Measurements from ENCODE around the gene STT3B. TPM values are rescaled to one million over a fixed set of nuclear protein-coding genes. Genes with fewer than 3 reads are reported as not detected.

Gene STT3B
- total RNA-seq, 1 donor from 2014 or later = 180 TPM

DNA sequence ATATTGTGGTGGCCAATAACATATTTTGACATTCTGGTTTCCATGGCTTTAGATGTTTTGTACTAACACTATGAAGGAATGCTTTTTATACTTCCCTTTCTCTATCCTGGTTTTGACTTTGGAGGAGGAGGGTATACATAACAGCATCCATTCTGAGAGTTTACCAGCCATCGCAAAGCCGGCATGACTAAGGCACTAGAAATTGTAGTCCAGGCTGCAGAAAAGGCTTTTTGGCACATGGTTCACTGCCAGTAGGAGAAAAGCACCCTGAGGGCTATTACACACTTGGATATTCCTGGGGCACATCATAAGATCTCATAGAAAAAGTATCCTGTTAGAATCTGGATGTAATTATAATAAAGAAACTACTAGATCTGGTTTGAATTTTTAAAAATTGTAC is 101.8 kb downstream of the STT3B start:
- Mint-ChIP-seq H3K9me3 (no peaks in the 10 kb centered on the region), H3K27ac (no peak overlapping the region), H3K36me3 (peaks cover 32% of the 10 kb centered on the region), H3K27me3 (no peaks in the 10 kb centered on the region), H3K4me1 (ENCODE audit: unreplicated experiment) (peaks cover 4% of the 10 kb centered on the region), H3K4me3 (no peak overlapping the region)
- TF ChIP-seq, protein P1, sequence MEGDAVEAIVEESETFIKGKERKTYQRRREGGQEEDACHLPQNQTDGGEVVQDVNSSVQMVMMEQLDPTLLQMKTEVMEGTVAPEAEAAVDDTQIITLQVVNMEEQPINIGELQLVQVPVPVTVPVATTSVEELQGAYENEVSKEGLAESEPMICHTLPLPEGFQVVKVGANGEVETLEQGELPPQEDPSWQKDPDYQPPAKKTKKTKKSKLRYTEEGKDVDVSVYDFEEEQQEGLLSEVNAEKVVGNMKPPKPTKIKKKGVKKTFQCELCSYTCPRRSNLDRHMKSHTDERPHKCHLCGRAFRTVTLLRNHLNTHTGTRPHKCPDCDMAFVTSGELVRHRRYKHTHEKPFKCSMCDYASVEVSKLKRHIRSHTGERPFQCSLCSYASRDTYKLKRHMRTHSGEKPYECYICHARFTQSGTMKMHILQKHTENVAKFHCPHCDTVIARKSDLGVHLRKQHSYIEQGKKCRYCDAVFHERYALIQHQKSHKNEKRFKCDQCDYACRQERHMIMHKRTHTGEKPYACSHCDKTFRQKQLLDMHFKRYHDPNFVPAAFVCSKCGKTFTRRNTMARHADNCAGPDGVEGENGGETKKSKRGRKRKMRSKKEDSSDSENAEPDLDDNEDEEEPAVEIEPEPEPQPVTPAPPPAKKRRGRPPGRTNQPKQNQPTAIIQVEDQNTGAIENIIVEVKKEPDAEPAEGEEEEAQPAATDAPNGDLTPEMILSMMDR (conservative IDR thresholded peaks at IDR 0.05) = no peak
- no peak for DNase-seq (ENCODE audit: extremely low spot score, unreplicated experiment)

- Mint-ChIP-seq H3K9me3 (no peaks in the 10 kb centered on the region), H3K27ac (peak overlapping the region; percentile 16), H3K4me3 (no peak overlapping the region), H3K36me3 (peaks cover 25% of the 10 kb centered on the region), H3K27me3 (no peaks in the 10 kb centered on the region), H3K4me1 (ENCODE audit: unreplicated experiment) (peaks cover 4% of the 10 kb centered on the region)
- DNase-seq (ENCODE audit: extremely low spot score, unreplicated experiment) = no peak
- TF ChIP-seq, protein P1 (conservative IDR thresholded peaks at IDR 0.05) = no peak
These were observed 102.8 kb downstream of the STT3B start for GRCh38 chr3:31635545-31635944.

DNA sequence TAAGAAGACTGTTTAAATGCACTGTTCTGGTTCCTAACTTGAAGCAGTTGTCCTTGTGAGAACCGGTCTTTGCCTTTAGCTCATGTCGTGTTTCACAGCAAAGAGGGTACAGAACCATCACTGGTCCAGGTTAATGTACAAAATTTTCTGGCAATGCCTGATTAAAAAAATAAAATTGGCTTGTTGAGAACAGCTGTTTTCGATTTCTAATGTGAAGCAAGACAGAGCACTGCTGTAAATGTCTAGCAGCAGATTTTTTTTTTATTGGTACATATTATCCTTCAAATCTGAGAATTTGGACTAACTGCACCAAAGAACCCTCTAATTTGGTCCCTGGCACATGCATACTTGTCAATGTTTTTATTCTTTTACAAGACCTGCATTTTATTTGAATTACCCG is 103.3 kb downstream of the STT3B start:
- Mint-ChIP-seq H3K9me3 (no peaks in the 10 kb centered on the region), H3K27me3 (no peaks in the 10 kb centered on the region), H3K27ac (no peak overlapping the region), H3K36me3 (peaks cover 24% of the 10 kb centered on the region), H3K4me1 (ENCODE audit: unreplicated experiment) (peaks cover 4% of the 10 kb centered on the region), H3K4me3 (no peak overlapping the region)
- TF ChIP-seq, protein P1 (conservative IDR thresholded peaks at IDR 0.05) = no peak
- no peak for DNase-seq (ENCODE audit: extremely low spot score, unreplicated experiment)

GRCh38 chr3:31636694-31637442 is 104.1 kb downstream of the STT3B start:
- Mint-ChIP-seq H3K27me3 (no peaks in the 10 kb centered on the region), H3K27ac (peak overlapping the region; percentile 20), H3K9me3 (no peaks in the 10 kb centered on the region), H3K36me3 (peaks cover 27% of the 10 kb centered on the region), H3K4me3 (no peak overlapping the region), H3K4me1 (ENCODE audit: unreplicated experiment) (peaks cover 4% of the 10 kb centered on the region)
- DNase-seq (ENCODE audit: extremely low spot score, unreplicated experiment) = no peak
- TF ChIP-seq, protein P1 (conservative IDR thresholded peaks at IDR 0.05) = no peak

GRCh38 chr3:31639828-31640227 is 107.1 kb downstream of the STT3B start:
- Mint-ChIP-seq H3K27ac (no peak overlapping the region), H3K9me3 (peaks cover 5% of the 10 kb centered on the region), H3K4me1 (ENCODE audit: unreplicated experiment) (no peaks in the 10 kb centered on the region), H3K4me3 (no peak overlapping the region), H3K27me3 (no peaks in the 10 kb centered on the region), H3K36me3 (peaks cover 21% of the 10 kb centered on the region)
- no peak for DNase-seq (ENCODE audit: extremely low spot score, unreplicated experiment)
- TF ChIP-seq, protein P1 (conservative IDR thresholded peaks at IDR 0.05) = no peak
